ENCODE measurements around the gene SLCO2A1. TPM values are rescaled to one million over a fixed set of nuclear protein-coding genes. Genes with fewer than 3 reads are reported as not detected.

Gene SLCO2A1
- total and polyA plus RNA-seq, 2 experiments from 2014 or later, result 0.22 to 4.8 TPM

- Histone ChIP-seq H3K27ac (no peak overlapping the region), H3K36me3 (ENCODE audit: low read depth) (no peaks in the 10 kb centered on the region), H3K9ac (peak overlapping the region; percentile 65), H3F3A (ENCODE audit: insufficient read depth) (no peaks in the 10 kb centered on the region), H3K27me3 (replicated peaks; ENCODE audit: insufficient read depth) (peaks cover 15% of the 10 kb centered on the region; the same call in 1 of the 2 replicates), H2AFZ (peak overlapping the region; percentile 97), H3K79me2 (ENCODE audit: insufficient read depth) (no peaks in the 10 kb centered on the region), H4K20me1 (ENCODE audit: insufficient read depth) (no peaks in the 10 kb centered on the region), H3K9me2 (ENCODE audit: insufficient read depth) (no peaks in the 10 kb centered on the region), H3K9me3 (ENCODE audit: low read depth) (no peaks in the 10 kb centered on the region), H3K4me2 (ENCODE audit: unreplicated experiment) (peak overlapping the region; percentile 95), H3K4me3 (peak overlapping the region; percentile 91), H3K4me1 (ENCODE audit: insufficient read depth) (no peaks in the 10 kb centered on the region)
- TF ChIP-seq EZH2phosphoT487 (IDR thresholded peaks at IDR 0.05; ENCODE audit: insufficient read depth, low read depth), result no peak
- TF ChIP-seq EZH2 (IDR thresholded peaks at IDR 0.05; ENCODE audit: insufficient read depth, poor library complexity, severe bottlenecking), result no peak
- peak; percentile 41 for DNase-seq
- in situ Hi-C loops (cut with MboI), result no loop called here
- WGBS, 2 experiments (ENCODE audit: low coverage in 1 of 2, low lambda C conversion rate in 2 of 2, missing lambda C conversion rate in 2 of 2), result 9% methylated on average over 33 to 37 of the region's 37 CpGs
These were observed 133.5 kb downstream of the SLCO2A1 start for GRCh38 chr3:133896002-133896761.

GRCh38 chr3:133895208-133896001, 134.3 kb downstream of the SLCO2A1 start, which contains the start of gene RAB6B:
Gene RAB6B (minus strand): TSS chr3:133895882. CDS start chr3:133895466, 416 bp downstream.
- no peaks in the 10 kb centered on the region for H3K9me2 ChIP-seq (ENCODE audit: insufficient read depth)
- no peaks in the 10 kb centered on the region for H4K20me1 ChIP-seq (ENCODE audit: insufficient read depth)
- TF ChIP-seq EZH2phosphoT487 (IDR thresholded peaks at IDR 0.05; ENCODE audit: insufficient read depth, low read depth) (no peak), EZH2 (IDR thresholded peaks at IDR 0.05; ENCODE audit: insufficient read depth, poor library complexity, severe bottlenecking) (no peak)
- H3K79me2 ChIP-seq (ENCODE audit: insufficient read depth), result no peaks in the 10 kb centered on the region
- DNase-seq, result peak; percentile 81
- in situ Hi-C loops (cut with MboI), result no loop called here
- H3K36me3 ChIP-seq (ENCODE audit: low read depth), result no peaks in the 10 kb centered on the region
- H3K4me2 ChIP-seq (ENCODE audit: unreplicated experiment), result peak within 1 kb of the TSS; percentile 95
- H3K9ac ChIP-seq, result peak within 1 kb of the TSS; percentile 65
- H3K27ac ChIP-seq, result no peak within 1 kb of the TSS
- H2AFZ ChIP-seq, result peak within 1 kb of the TSS; percentile 97
- peaks cover 15% of the 10 kb centered on the region; the same call in 1 of the 2 replicates for H3K27me3 ChIP-seq (replicated peaks; ENCODE audit: insufficient read depth)
- H3K9me3 ChIP-seq (ENCODE audit: low read depth), result no peaks in the 10 kb centered on the region
- 2% methylated on average over 59 of the region's 80 CpGs; no CpG with 5 or more reads in 1 of the 2 experiments for WGBS, 2 experiments (ENCODE audit: low coverage in 1 of 2, low lambda C conversion rate in 2 of 2, missing lambda C conversion rate in 2 of 2)
- no peaks in the 10 kb centered on the region for H3F3A ChIP-seq (ENCODE audit: insufficient read depth)
- no peaks in the 10 kb centered on the region for H3K4me1 ChIP-seq (ENCODE audit: insufficient read depth)
- peak within 1 kb of the TSS; percentile 91 for H3K4me3 ChIP-seq

- 29 to 31% methylated on average over 37 to 43 of the region's 52 CpGs for WGBS, 2 experiments (ENCODE audit: low coverage in 1 of 2, low lambda C conversion rate in 2 of 2, missing lambda C conversion rate in 2 of 2)
- Histone ChIP-seq H3K9me2 (ENCODE audit: insufficient read depth) (no peaks in the 10 kb centered on the region), H3K4me1 (ENCODE audit: insufficient read depth) (no peaks in the 10 kb centered on the region), H3K4me3 (peak overlapping the region; percentile 91; the same call in 1 of the 2 replicates), H4K20me1 (ENCODE audit: insufficient read depth) (no peaks in the 10 kb centered on the region), H3K9me3 (ENCODE audit: low read depth) (no peaks in the 10 kb centered on the region), H3K4me2 (ENCODE audit: unreplicated experiment) (no peak overlapping the region), H3F3A (ENCODE audit: insufficient read depth) (no peaks in the 10 kb centered on the region), H3K79me2 (ENCODE audit: insufficient read depth) (no peaks in the 10 kb centered on the region), H3K36me3 (ENCODE audit: low read depth) (no peaks in the 10 kb centered on the region), H3K27ac (no peak overlapping the region), H3K27me3 (replicated peaks; ENCODE audit: insufficient read depth) (peaks cover 9% of the 10 kb centered on the region; the same call in 1 of the 2 replicates), H3K9ac (no peak overlapping the region), H2AFZ (peak overlapping the region; percentile 97)
- peak; percentile 26 for DNase-seq
- in situ Hi-C loops (cut with MboI), result no loop called here
- TF ChIP-seq EZH2 (IDR thresholded peaks at IDR 0.05; ENCODE audit: insufficient read depth, poor library complexity, severe bottlenecking), result no peak
- no peak for TF ChIP-seq EZH2phosphoT487 (IDR thresholded peaks at IDR 0.05; ENCODE audit: insufficient read depth, low read depth)
These were observed 135.1 kb downstream of the SLCO2A1 start for GRCh38 chr3:133894353-133895207.

All from GM23248 (cell line).